Stimulated activated CD4-positive, alpha-beta T cell treated with anti-CD3 and anti-CD28 coated beads, TNF-alpha, amount 100 ng/mL, for 4 hours (primary cell): ENCODE data around the gene ULBP2.
"Not testable (repeated sequence)": the region's sequence is repeated elsewhere in the genome, so short reads cannot be mapped to it uniquely, and the experiment has no call there.

Source experiments
- DNase-seq, 3 experiments: peaks; one replicate each; pipeline ENCODE4 v3.0.0-alpha.2; 2020; ENCODE audit warnings: low read depth in 3 of 3

ULBP2 gene

GRCh38 chr6:149908480-149908879 is 33.3 kb upstream of the ULBP2 start:
- not testable (repeated sequence) for DNase-seq

GRCh38 chr6:149909701-149910470 is 31.9 kb upstream of the ULBP2 start:
- DNase-seq, result no peak

GRCh38 chr6:149910721-149911151 is 31.1 kb upstream of the ULBP2 start:
- no peak for DNase-seq

- DNase-seq, result not testable (repeated sequence)
Measured at GRCh38 chr6:149912680-149913079, 29.1 kb upstream of the ULBP2 start.

GRCh38 chr6:149913085-149913484 is 28.7 kb upstream of the ULBP2 start:
- DNase-seq, result no peak

GRCh38 chr6:149913540-149914240 is 28.1 kb upstream of the ULBP2 start:
- no peak for DNase-seq

- no peak for DNase-seq
Measured at GRCh38 chr6:149915970-149916865, 25.6 kb upstream of the ULBP2 start.

- DNase-seq, result no peak
Measured at GRCh38 chr6:149917679-149918078, 24.1 kb upstream of the ULBP2 start.

GRCh38 chr6:149918151-149918905 is 23.5 kb upstream of the ULBP2 start:
- DNase-seq, result no peak

GRCh38 chr6:149919126-149919833 is 22.5 kb upstream of the ULBP2 start:
- not testable (repeated sequence) for DNase-seq

GRCh38 chr6:149919834-149920225 is 22.0 kb upstream of the ULBP2 start:
- no peak for DNase-seq

GRCh38 chr6:149921361-149921760 is 20.5 kb upstream of the ULBP2 start:
- DNase-seq, result no peak

GRCh38 chr6:149922091-149922490 is 19.7 kb upstream of the ULBP2 start:
- DNase-seq, result not testable (repeated sequence)

GRCh38 chr6:149922642-149923326 is 19.0 kb upstream of the ULBP2 start, which contains the start of gene RAET1G:
TSS of gene RAET1G (minus strand) at chr6:149923121. CDS start at chr6:149923010, 111 bp downstream.
- peak; percentile 62 to 76 (median 75) for DNase-seq

GRCh38 chr6:149923327-149923986 is 18.4 kb upstream of the ULBP2 start:
- no peak for DNase-seq

GRCh38 chr6:149924206-149924932 is 17.4 kb upstream of the ULBP2 start:
- no peak for DNase-seq

- no peak for DNase-seq
Measured at GRCh38 chr6:149924933-149925252, 16.9 kb upstream of the ULBP2 start.

GRCh38 chr6:149925253-149925973 is 16.4 kb upstream of the ULBP2 start:
- no peak for DNase-seq
